B cell (primary cell): ENCODE results near the gene ERBB4. TPM values are rescaled to one million over a fixed set of nuclear protein-coding genes. Genes with fewer than 3 reads are reported as not detected.

Source experiments
- ATAC-seq: fragments of 200-7000 bp; cut with Tn5 transposase; one replicate; pipeline ENCODE4 v1.10.0; 2021; ENCODE audit warnings: low read depth, mild to moderate bottlenecking, moderate number of reproducible peaks, moderate library complexity
- CTCF ChIA-PET: fragments of 350-600 bp; sonication (Branson Sonifier 250); formaldehyde crosslinking; loops from one replicate; lab custom pipeline; 2021; ENCODE audit warnings: antibody characterized with exemption, inconsistent platforms; lab: Charles Lee
- POLR2A ChIA-PET: fragments of 350-600 bp; sonication (Branson Sonifier 250); formaldehyde crosslinking; loops from one replicate; lab custom pipeline; 2021; ENCODE audit warnings: antibody characterized with exemption; lab: Charles Lee
- DNase-seq: peaks from one replicate; pipeline ENCODE4 v3.0.0; 2013
- H2AFZ ChIP-seq: 2 replicates; pipeline ENCODE4 v1.6.1; 2012; ENCODE audit warnings: mild to moderate bottlenecking, low read depth, low read length; ENCODE audit not compliant: insufficient read depth, poor library complexity, severe bottlenecking
- H3K27ac ChIP-seq, 2 donors: 1 replicate in 1 of 2; 2 replicates in 1 of 2; pipeline ENCODE4 v1.5.1; 2012 to 2013; ENCODE audit warnings: low read length in 2 of 2, mild to moderate bottlenecking in 2 of 2, moderate library complexity in 1 of 2
- H3K27me3 ChIP-seq, 4 experiments: fragments of 200-600 bp in 1 of 4; sonication (generic) in 1 of 4; replicated peaks in 1 of 4; 1 replicate in 2 of 4; 2 replicates in 2 of 4; pipeline versions ENCODE4 v1.6.1 to v1.7.0; 2013 to 2016; ENCODE audit warnings: low read length in 3 of 4, mild to moderate bottlenecking in 2 of 4, mixed read lengths in 1 of 4, moderate library complexity in 1 of 4; ENCODE audit not compliant: insufficient read depth in 4 of 4, control insufficient read depth in 3 of 4; ENCODE audit errors: control extremely low read depth in 1 of 4
- H3K36me3 ChIP-seq, 2 experiments: replicated peaks in 1 of 2; 1 replicate in 1 of 2; 2 replicates in 1 of 2; pipeline versions ENCODE4 v1.6.1 to v1.7.1; 2013; ENCODE audit warnings: low read length in 1 of 2; ENCODE audit not compliant: insufficient read depth in 2 of 2, control insufficient read depth in 1 of 2; ENCODE audit errors: control extremely low read depth in 1 of 2, extremely low read depth in 1 of 2
- H3K4me1 ChIP-seq, 2 donors: fragments of 200-600 bp in 1 of 2; sonication (generic) in 1 of 2; 1 replicate in 1 of 2; 2 replicates in 1 of 2; pipeline versions ENCODE4 v1.5.1 to v1.6.1; 2013 to 2017; ENCODE audit warnings: low read length in 2 of 2; ENCODE audit not compliant: control insufficient read depth in 2 of 2, insufficient read depth in 2 of 2
- H3K4me2 ChIP-seq: replicated peaks from 2 replicates; pipeline ENCODE3; 2012; ENCODE audit warnings: mild to moderate bottlenecking, low read depth, low read length; ENCODE audit not compliant: poor library complexity, severe bottlenecking
- H3K4me3 ChIP-seq, 5 experiments: fragments of 200-600 bp in 1 of 5; sonication (generic) in 1 of 5; 1 replicate in 3 of 5; 2 replicates in 2 of 5; pipeline versions ENCODE4 v1.5.1 to v1.7.0; 2011 to 2016; ENCODE audit warnings: low read length in 4 of 5, mild to moderate bottlenecking in 4 of 5, low read depth in 2 of 5, control low read depth in 1 of 5, moderate library complexity in 1 of 5; ENCODE audit not compliant: insufficient read depth in 1 of 5; ENCODE audit errors: control extremely low read depth in 1 of 5, extremely low read depth in 1 of 5
- H3K79me2 ChIP-seq: fragments of 200-600 bp; sonication (generic); one replicate; pipeline ENCODE4 v1.6.0; 2016; ENCODE audit warnings: low read length; ENCODE audit not compliant: control insufficient read depth, insufficient read depth
- H3K9ac ChIP-seq: fragments of 200-600 bp; sonication (generic); 2 replicates; pipeline ENCODE4 v1.6.1; 2017; ENCODE audit warnings: mild to moderate bottlenecking, low read length, moderate library complexity
- H3K9me3 ChIP-seq, 3 donors: one replicate each; pipeline versions ENCODE4 v1.6.1 to v1.7.1; 2013; ENCODE audit warnings: low read length in 2 of 3; ENCODE audit not compliant: control insufficient read depth in 2 of 3, insufficient read depth in 1 of 3; ENCODE audit errors: control extremely low read depth in 1 of 3
- H4K20me1 ChIP-seq: 2 replicates; pipeline ENCODE4 v1.6.0; 2012; ENCODE audit warnings: mild to moderate bottlenecking, low read length; ENCODE audit not compliant: insufficient read depth, control insufficient read depth, poor library complexity, severe bottlenecking
- H3K27ac Mint-ChIP-seq: one replicate; pipeline ENCODE4 v1.8.0; 2021; ENCODE audit warnings: mixed read lengths
- H3K27me3 Mint-ChIP-seq: one replicate; pipeline ENCODE4 v1.8.0; 2021; ENCODE audit warnings: mixed read lengths
- H3K4me1 Mint-ChIP-seq: one replicate; pipeline ENCODE4 v1.8.0; 2021; ENCODE audit warnings: mixed read lengths
- H3K4me3 Mint-ChIP-seq: one replicate; pipeline ENCODE4 v1.8.0; 2021; ENCODE audit warnings: mixed read lengths
- H3K9me3 Mint-ChIP-seq: one replicate; pipeline ENCODE4 v1.8.0; 2022; ENCODE audit warnings: mixed read lengths; ENCODE audit not compliant: insufficient read depth
- EZH2 ChIP-seq: IDR thresholded peaks from 2 replicates; pipeline ENCODE4 v1.6.1; 2012; ENCODE audit warnings: borderline replicate concordance, low read depth, mild to moderate bottlenecking, moderate library complexity, low read length; ENCODE audit not compliant: insufficient read depth, poor library complexity, severe bottlenecking
- WGBS: methylation state at CpG from one replicate; pipeline ENCODE4 v1.1.5; 2013; ENCODE audit warnings: missing lambda C conversion rate; ENCODE audit not compliant: insufficient coverage; 5-methylcytosine and 5-hydroxymethylcytosine counted together
- intact Hi-C: fragments of 100-400 bp; cut with micrococcal nuclease; formaldehyde crosslinking; loops from one replicate; pipeline ENCODE4 v1.10.0; 2022
- polyA plus RNA-seq: library from polyadenylated mRNA; depleted of rRNA; stranded (reverse); fragments of >200 nt; gene quantifications from 2 replicates; pipeline ENCODE4 v1.2.3, GENCODE V29; 2012
- total RNA-seq, 2 donors: library from RNA; stranded (reverse); fragments of 120-200 nt in 1 of 2; gene quantifications; 1 replicate in 1 of 2; 2 replicates in 1 of 2; pipeline versions ENCODE4 v1.2.3 to v1.2.4, GENCODE V29; 2013 to 2022
- TF ChIP-seq, protein P1 (sequence below): fragments of 200-600 bp; IDR thresholded peaks from one replicate; pipeline ENCODE4 v1.8.0; 2022; ENCODE audit warnings: antibody characterized with exemption, mild to moderate bottlenecking

ERBB4 gene
- total and polyA plus RNA-seq, 2 donors (not counting 1 experiment from before 2014, with no cell fraction given), result not detected

GRCh38 chr2:211963969-211964368 is 574.6 kb downstream of the ERBB4 start:
- no peak for ATAC-seq
- Histone ChIP-seq H3K9ac (no peak overlapping the region), H2AFZ (no peak overlapping the region), H3K4me2 (no peak overlapping the region), H3K4me1 (no peaks in the 10 kb centered on the region), H3K27ac (no peak overlapping the region), H4K20me1 (no peaks in the 10 kb centered on the region), H3K4me3 (no peak overlapping the region), H3K36me3 (no peaks in the 10 kb centered on the region), H3K79me2 (no peaks in the 10 kb centered on the region), H3K27me3 (no peaks in the 10 kb centered on the region), H3K9me3 (peaks cover 0 to 1% (median 0%) of the 10 kb centered on the region in 3 donors)
- no peak for DNase-seq
- TF ChIP-seq, protein P1, sequence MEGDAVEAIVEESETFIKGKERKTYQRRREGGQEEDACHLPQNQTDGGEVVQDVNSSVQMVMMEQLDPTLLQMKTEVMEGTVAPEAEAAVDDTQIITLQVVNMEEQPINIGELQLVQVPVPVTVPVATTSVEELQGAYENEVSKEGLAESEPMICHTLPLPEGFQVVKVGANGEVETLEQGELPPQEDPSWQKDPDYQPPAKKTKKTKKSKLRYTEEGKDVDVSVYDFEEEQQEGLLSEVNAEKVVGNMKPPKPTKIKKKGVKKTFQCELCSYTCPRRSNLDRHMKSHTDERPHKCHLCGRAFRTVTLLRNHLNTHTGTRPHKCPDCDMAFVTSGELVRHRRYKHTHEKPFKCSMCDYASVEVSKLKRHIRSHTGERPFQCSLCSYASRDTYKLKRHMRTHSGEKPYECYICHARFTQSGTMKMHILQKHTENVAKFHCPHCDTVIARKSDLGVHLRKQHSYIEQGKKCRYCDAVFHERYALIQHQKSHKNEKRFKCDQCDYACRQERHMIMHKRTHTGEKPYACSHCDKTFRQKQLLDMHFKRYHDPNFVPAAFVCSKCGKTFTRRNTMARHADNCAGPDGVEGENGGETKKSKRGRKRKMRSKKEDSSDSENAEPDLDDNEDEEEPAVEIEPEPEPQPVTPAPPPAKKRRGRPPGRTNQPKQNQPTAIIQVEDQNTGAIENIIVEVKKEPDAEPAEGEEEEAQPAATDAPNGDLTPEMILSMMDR, result no peak
- no peak for TF ChIP-seq EZH2
- ChIA-PET POLR2A (no interaction called here), CTCF (no interaction called here)
- Mint-ChIP-seq H3K27ac (no peak overlapping the region), H3K9me3 (no peaks in the 10 kb centered on the region), H3K27me3 (no peaks in the 10 kb centered on the region), H3K4me3 (no peak overlapping the region), H3K4me1 (no peaks in the 10 kb centered on the region)
- WGBS, result no CpG with 5 or more reads among the region's 1 CpG
- intact Hi-C loops, result no loop called here

DNA sequence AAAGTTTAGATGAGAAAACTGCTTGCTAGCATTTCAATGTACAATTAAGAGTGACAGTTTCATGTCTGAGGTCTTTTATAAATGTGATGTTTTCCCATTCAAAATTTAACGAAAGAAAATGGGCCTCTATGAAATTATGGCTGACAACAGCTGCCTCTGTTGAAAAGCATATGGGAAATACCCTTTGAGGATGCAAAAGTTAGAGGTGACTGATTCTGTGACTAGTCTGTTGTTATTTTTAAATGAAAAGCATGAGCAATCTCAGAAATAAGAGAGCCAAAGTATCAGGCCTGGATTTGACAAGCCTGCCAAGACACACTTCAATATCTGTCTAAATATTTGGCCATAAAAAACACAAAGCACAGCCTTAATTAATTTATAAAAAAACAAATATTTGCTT is 580.8 kb downstream of the ERBB4 start:
- DNase-seq, result no peak
- no peak overlapping the region for H3K4me3 ChIP-seq
- no peaks in the 10 kb centered on the region for H3K9me3 Mint-ChIP-seq
- no peaks in the 10 kb centered on the region for H3K36me3 ChIP-seq
- TF ChIP-seq, protein P1, result no peak
- no peak for TF ChIP-seq EZH2
- ChIA-PET CTCF (no interaction called here), POLR2A (no interaction called here)
- H3K4me1 Mint-ChIP-seq, result no peaks in the 10 kb centered on the region
- no peaks in the 10 kb centered on the region for H4K20me1 ChIP-seq
- no peaks in the 10 kb centered on the region for H3K79me2 ChIP-seq
- H2AFZ ChIP-seq, result no peak overlapping the region
- no peak overlapping the region for H3K27ac Mint-ChIP-seq
- H3K4me3 Mint-ChIP-seq, result no peak overlapping the region
- 75% methylated on average over 1 of the region's 1 CpG for WGBS
- H3K4me2 ChIP-seq, result no peak overlapping the region
- H3K9me3 ChIP-seq, result peaks cover 0 to 1% (median 0%) of the 10 kb centered on the region in 3 donors
- H3K27ac ChIP-seq, result no peak overlapping the region
- H3K9ac ChIP-seq, result no peak overlapping the region
- no peaks in the 10 kb centered on the region for H3K4me1 ChIP-seq
- H3K27me3 ChIP-seq, result no peaks in the 10 kb centered on the region
- no peaks in the 10 kb centered on the region for H3K27me3 Mint-ChIP-seq
- ATAC-seq, result no peak
- intact Hi-C loops, result no loop called here
